ENCODE results near the gene C1QTNF8.

C1QTNF8 gene

GRCh38 chr16:1065469-1066128, 30.4 kb downstream of the C1QTNF8 start:
- TF ChIP-seq CTCF (conservative IDR thresholded peaks at IDR 0.05), result no peak
- H3K27ac ChIP-seq, result no peak overlapping the region

GRCh38 chr16:1063728-1064127, 32.3 kb downstream of the C1QTNF8 start:
- H3K27ac ChIP-seq, result no peak overlapping the region
- no peak for TF ChIP-seq CTCF (conservative IDR thresholded peaks at IDR 0.05)

- H3K27ac ChIP-seq, result no peak overlapping the region
- TF ChIP-seq CTCF (conservative IDR thresholded peaks at IDR 0.05), result no peak
Observed at GRCh38 chr16:1062895-1063294, 33.1 kb downstream of the C1QTNF8 start.

GRCh38 chr16:1061769-1062505, 34.1 kb downstream of the C1QTNF8 start:
- TF ChIP-seq CTCF (conservative IDR thresholded peaks at IDR 0.05), result no peak
- H3K27ac ChIP-seq, result no peak overlapping the region

- H3K27ac ChIP-seq, result no peak overlapping the region
- TF ChIP-seq CTCF (conservative IDR thresholded peaks at IDR 0.05), result no peak
Observed at GRCh38 chr16:1060416-1061340, 35.4 kb downstream of the C1QTNF8 start.

- H3K27ac ChIP-seq, result no peak overlapping the region
- TF ChIP-seq CTCF (conservative IDR thresholded peaks at IDR 0.05), result no peak
Observed at GRCh38 chr16:1059310-1059709, 36.7 kb downstream of the C1QTNF8 start.

- H3K27ac ChIP-seq, result no peak overlapping the region
- TF ChIP-seq CTCF (conservative IDR thresholded peaks at IDR 0.05), result no peak
Observed at GRCh38 chr16:1058216-1058615, 37.8 kb downstream of the C1QTNF8 start.

All from VCaP (cell line).